Glutamatergic neuron (in vitro differentiated cells): ENCODE measurements around the gene CD93. TPM values are rescaled to one million over a fixed set of nuclear protein-coding genes. Genes with fewer than 3 reads are reported as not detected.

Experiments
- DNase-seq: peaks from one replicate; pipeline ENCODE4 v3.0.0; 2022
- H3K27ac Mint-ChIP-seq: one replicate; pipeline ENCODE4 v1.8.0; 2020; ENCODE audit warnings: mild to moderate bottlenecking, mixed read lengths, inconsistent platforms; ENCODE audit not compliant: unreplicated experiment
- H3K27me3 Mint-ChIP-seq: one replicate; pipeline ENCODE4 v1.8.0; 2020; ENCODE audit warnings: mild to moderate bottlenecking, moderate library complexity, mixed read lengths, inconsistent platforms; ENCODE audit not compliant: unreplicated experiment
- H3K36me3 Mint-ChIP-seq: one replicate; pipeline ENCODE4 v1.8.0; 2020; ENCODE audit warnings: mild to moderate bottlenecking, mixed read lengths, inconsistent platforms; ENCODE audit not compliant: unreplicated experiment
- H3K4me1 Mint-ChIP-seq: one replicate; pipeline ENCODE4 v1.8.0; 2020; ENCODE audit warnings: mild to moderate bottlenecking, low read depth, mixed read lengths, inconsistent platforms; ENCODE audit not compliant: unreplicated experiment
- H3K4me3 Mint-ChIP-seq: one replicate; pipeline ENCODE4 v1.8.0; 2020; ENCODE audit warnings: mild to moderate bottlenecking, mixed read lengths, inconsistent platforms; ENCODE audit not compliant: unreplicated experiment
- H3K9me3 Mint-ChIP-seq: one replicate; pipeline ENCODE4 v1.8.0; 2020; ENCODE audit warnings: mild to moderate bottlenecking, moderate library complexity, mixed read lengths, inconsistent platforms; ENCODE audit not compliant: unreplicated experiment
- CTCF ChIP-seq: fragments of 200-600 bp; sonication (generic); IDR thresholded peaks from one replicate; pipeline ENCODE4 v1.5.0; 2021; ENCODE audit not compliant: partially characterized antibody, unreplicated experiment
- total RNA-seq: library from RNA; stranded (reverse); fragmentation: NEBNext Ultra II Directional; extraction: Animal tissue kit (Norgen Biotek cat#: 25700); gene quantifications from one replicate; pipeline ENCODE4 v1.2.1, GENCODE V29; 2021; ENCODE audit not compliant: unreplicated experiment

Gene CD93
- total RNA-seq, 1 donor from 2014 or later: not detected

GRCh38 chr20:23071996-23072395 is 14.1 kb downstream of the CD93 start:
- Mint-ChIP-seq H3K27ac (no peak overlapping the region), H3K27me3 (peaks cover 3% of the 10 kb centered on the region), H3K9me3 (peaks cover 2% of the 10 kb centered on the region), H3K36me3 (no peaks in the 10 kb centered on the region), H3K4me3 (no peak overlapping the region), H3K4me1 (no peaks in the 10 kb centered on the region)
- no peak for TF ChIP-seq CTCF
- no peak for DNase-seq

- Mint-ChIP-seq H3K36me3 (no peaks in the 10 kb centered on the region), H3K4me3 (no peak overlapping the region), H3K27me3 (peaks cover 3% of the 10 kb centered on the region), H3K4me1 (no peaks in the 10 kb centered on the region), H3K27ac (no peak overlapping the region), H3K9me3 (peaks cover 2% of the 10 kb centered on the region)
- no peak for DNase-seq
- no peak for TF ChIP-seq CTCF
Measured at GRCh38 chr20:23071398-23071797, 14.7 kb downstream of the CD93 start.

DNA sequence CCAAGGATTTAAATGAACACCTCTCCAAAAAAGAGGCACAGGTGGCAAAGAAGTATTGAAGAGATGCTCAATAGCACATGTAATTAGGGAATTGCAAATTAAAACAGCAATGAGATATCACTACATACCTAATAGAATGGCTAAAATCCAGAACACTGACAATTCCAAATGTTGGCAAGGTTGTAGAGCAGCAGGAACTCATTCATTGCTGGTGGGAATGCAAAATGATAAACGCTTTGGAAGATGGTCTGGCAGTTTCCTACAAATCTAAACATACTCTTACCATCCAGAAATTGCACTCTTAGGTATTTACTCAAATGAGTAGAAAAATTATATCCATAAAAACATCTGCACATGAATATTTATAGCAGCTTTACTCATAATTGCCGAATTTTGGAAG is 17.0 kb downstream of the CD93 start:
- Mint-ChIP-seq H3K4me3 (no peak overlapping the region), H3K9me3 (peaks cover 2% of the 10 kb centered on the region), H3K27me3 (peaks cover 2% of the 10 kb centered on the region), H3K36me3 (no peaks in the 10 kb centered on the region), H3K27ac (no peak overlapping the region), H3K4me1 (no peaks in the 10 kb centered on the region)
- no peak for TF ChIP-seq CTCF
- DNase-seq: no peak

- no peaks in the 10 kb centered on the region for H3K9me3 Mint-ChIP-seq
- no peak for DNase-seq
- H3K4me3 Mint-ChIP-seq: no peak overlapping the region
- no peak overlapping the region for H3K27ac Mint-ChIP-seq
- TF ChIP-seq CTCF: no peak
- no peaks in the 10 kb centered on the region for H3K36me3 Mint-ChIP-seq
- no peaks in the 10 kb centered on the region for H3K4me1 Mint-ChIP-seq
- peaks cover 2% of the 10 kb centered on the region for H3K27me3 Mint-ChIP-seq
Measured at GRCh38 chr20:23068283-23068682, 17.8 kb downstream of the CD93 start.

- Mint-ChIP-seq H3K4me3 (no peak overlapping the region), H3K4me1 (peaks cover 3% of the 10 kb centered on the region), H3K27ac (no peak overlapping the region), H3K36me3 (no peaks in the 10 kb centered on the region), H3K9me3 (no peaks in the 10 kb centered on the region), H3K27me3 (peaks cover 2% of the 10 kb centered on the region)
- no peak for TF ChIP-seq CTCF
- DNase-seq: no peak
Measured at GRCh38 chr20:23066772-23067171, 19.4 kb downstream of the CD93 start.
